Mucosa of rectum (tissue), 2 donors: ENCODE measurements around the gene TBC1D16.
"Not testable (repeated sequence)": the region's sequence is repeated elsewhere in the genome, so short reads cannot be mapped to it uniquely, and the experiment has no call there.

Experiments
- H3K27ac ChIP-seq, 2 donors: one replicate each; pipeline ENCODE4 v1.7.0; 2013; ENCODE audit warnings: inconsistent platforms in 2 of 2, low read depth in 2 of 2, low read length in 2 of 2
- H3K27me3 ChIP-seq, 2 donors: one replicate each; pipeline ENCODE4 v1.7.0; 2013; ENCODE audit warnings: low read length in 2 of 2; ENCODE audit not compliant: control insufficient read depth in 2 of 2, insufficient read depth in 2 of 2
- H3K36me3 ChIP-seq, 2 donors: one replicate each; pipeline ENCODE4 v1.7.0; 2013; ENCODE audit warnings: low read length in 2 of 2; ENCODE audit not compliant: control insufficient read depth in 2 of 2, insufficient read depth in 2 of 2
- H3K4me1 ChIP-seq, 2 donors: one replicate each; pipeline ENCODE4 v1.7.0; 2013; ENCODE audit warnings: low read length in 2 of 2, mild to moderate bottlenecking in 1 of 2; ENCODE audit not compliant: control insufficient read depth in 2 of 2, insufficient read depth in 2 of 2
- H3K4me3 ChIP-seq, 2 donors: one replicate each; pipeline ENCODE4 v1.7.0; 2013; ENCODE audit warnings: low read length in 2 of 2
- H3K9ac ChIP-seq, 2 donors: one replicate each; pipeline ENCODE4 v1.7.0; 2013; ENCODE audit warnings: low read length in 2 of 2, low read depth in 1 of 2, mild to moderate bottlenecking in 1 of 2
- H3K9me3 ChIP-seq, 2 donors: one replicate each; pipeline ENCODE4 v1.7.0; 2013; ENCODE audit warnings: low read length in 2 of 2; ENCODE audit not compliant: control insufficient read depth in 2 of 2
- donor health status: healthy.
- donor health status: Normal muscosa, but diverticular disease.

TBC1D16 gene

GRCh38 chr17:79994602-79995001, 41.1 kb downstream of the TBC1D16 start:
- Histone ChIP-seq H3K27me3 (no peaks in the 10 kb centered on the region), H3K27ac (no peak overlapping the region), H3K4me3 (no peak overlapping the region), H3K9me3 (no peaks in the 10 kb centered on the region), H3K36me3 (no peaks in the 10 kb centered on the region), H3K9ac (no peak overlapping the region), H3K4me1 (peaks cover 36 to 37% of the 10 kb centered on the region in 2 donors)

- not testable (repeated sequence) for H3K4me3 ChIP-seq, H3K9me3 ChIP-seq, H3K36me3 ChIP-seq, H3K9ac ChIP-seq, H3K27ac ChIP-seq, H3K27me3 ChIP-seq
- peaks cover 39% of the 10 kb centered on the region in 2 donors for H3K4me1 ChIP-seq
Measured at GRCh38 chr17:79994228-79994569, 41.5 kb downstream of the TBC1D16 start.

- Histone ChIP-seq H3K9me3 (no peaks in the 10 kb centered on the region), H3K9ac (peak overlapping the region in 1 of 2 donors; percentile 49), H3K27ac (peak overlapping the region in 1 of 2 donors; percentile 16), H3K4me1 (peaks cover 41% of the 10 kb centered on the region in 2 donors), H3K27me3 (no peaks in the 10 kb centered on the region), H3K4me3 (no peak overlapping the region), H3K36me3 (no peaks in the 10 kb centered on the region)
Measured at GRCh38 chr17:79993390-79994227, 42.1 kb downstream of the TBC1D16 start.

- H3K4me1 ChIP-seq = peaks cover 45 to 49% of the 10 kb centered on the region in 2 donors
- H3K9ac ChIP-seq = peak overlapping the region in 1 of 2 donors; percentile 49
- H3K4me3 ChIP-seq = peak overlapping the region in 1 of 2 donors; percentile 48
- no peaks in the 10 kb centered on the region for H3K36me3 ChIP-seq
- H3K27ac ChIP-seq = peak overlapping the region in 1 of 2 donors; percentile 16
- no peaks in the 10 kb centered on the region for H3K9me3 ChIP-seq
- H3K27me3 ChIP-seq = no peaks in the 10 kb centered on the region
Measured at GRCh38 chr17:79992649-79993389, 42.9 kb downstream of the TBC1D16 start.

- no peaks in the 10 kb centered on the region for H3K9me3 ChIP-seq
- H3K4me1 ChIP-seq = peaks cover 47 to 56% of the 10 kb centered on the region in 2 donors
- peak overlapping the region; percentile 34 to 48 for H3K4me3 ChIP-seq
- H3K27me3 ChIP-seq = no peaks in the 10 kb centered on the region
- H3K27ac ChIP-seq = peak overlapping the region; percentile 16 to 21
- H3K36me3 ChIP-seq = no peaks in the 10 kb centered on the region
- no peak overlapping the region for H3K9ac ChIP-seq
Measured at GRCh38 chr17:79991924-79992648, 43.6 kb downstream of the TBC1D16 start.

GRCh38 chr17:79991140-79991923, 44.3 kb downstream of the TBC1D16 start:
- Histone ChIP-seq H3K4me1 (peaks cover 51 to 62% of the 10 kb centered on the region in 2 donors), H3K27ac (no peak overlapping the region)

GRCh38 chr17:79990704-79991103, 45.0 kb downstream of the TBC1D16 start:
- Histone ChIP-seq H3K9me3 (no peaks in the 10 kb centered on the region), H3K4me3 (no peak overlapping the region), H3K27ac (no peak overlapping the region), H3K4me1 (peaks cover 51 to 62% of the 10 kb centered on the region in 2 donors), H3K27me3 (no peaks in the 10 kb centered on the region), H3K9ac (no peak overlapping the region), H3K36me3 (no peaks in the 10 kb centered on the region)

More at GRCh38 chr17:79991140-79991923, 44.3 kb downstream of the TBC1D16 start:
- H3K9me3 ChIP-seq = no peaks in the 10 kb centered on the region
- H3K36me3 ChIP-seq = no peaks in the 10 kb centered on the region
- H3K4me3 ChIP-seq = peak overlapping the region in 1 of 2 donors; percentile 10
- H3K9ac ChIP-seq = no peak overlapping the region
- H3K27me3 ChIP-seq = no peaks in the 10 kb centered on the region

- Histone ChIP-seq H3K4me1 (peaks cover 51 to 62% of the 10 kb centered on the region in 2 donors), H3K9me3 (no peaks in the 10 kb centered on the region), H3K27me3 (no peaks in the 10 kb centered on the region), H3K27ac (peak overlapping the region in 1 of 2 donors; percentile 42), H3K36me3 (no peaks in the 10 kb centered on the region), H3K4me3 (no peak overlapping the region), H3K9ac (peak overlapping the region in 1 of 2 donors; percentile 18)
Measured at GRCh38 chr17:79990051-79990592, 45.5 kb downstream of the TBC1D16 start.

GRCh38 chr17:79989106-79989835, 46.4 kb downstream of the TBC1D16 start:
- Histone ChIP-seq H3K27me3 (no peaks in the 10 kb centered on the region), H3K27ac (no peak overlapping the region), H3K36me3 (no peaks in the 10 kb centered on the region), H3K4me1 (peaks cover 51 to 62% of the 10 kb centered on the region in 2 donors), H3K9me3 (no peaks in the 10 kb centered on the region), H3K4me3 (no peak overlapping the region), H3K9ac (no peak overlapping the region)
